ENCODE data around the gene HNF4A.

DNA sequence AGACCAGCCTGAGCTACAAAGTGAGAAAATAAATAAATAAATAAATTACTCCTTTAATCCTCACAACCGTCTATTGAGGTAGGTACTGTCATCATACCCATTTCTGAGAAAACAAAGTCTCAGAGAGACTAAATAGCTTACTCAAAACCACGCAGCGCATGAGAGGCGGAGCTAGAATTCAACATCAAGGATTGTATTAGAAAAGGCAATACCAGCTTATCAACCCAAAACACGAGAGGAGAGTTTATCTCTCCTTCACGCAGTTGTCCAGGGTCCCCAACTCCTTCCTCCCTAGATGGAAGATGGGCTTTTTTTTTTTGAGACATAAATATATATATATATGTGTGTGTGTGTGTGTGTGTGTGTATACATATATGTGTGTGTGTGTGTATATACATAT, 12.2 kb downstream of the HNF4A start:
- TF ChIP-seq, protein P1, sequence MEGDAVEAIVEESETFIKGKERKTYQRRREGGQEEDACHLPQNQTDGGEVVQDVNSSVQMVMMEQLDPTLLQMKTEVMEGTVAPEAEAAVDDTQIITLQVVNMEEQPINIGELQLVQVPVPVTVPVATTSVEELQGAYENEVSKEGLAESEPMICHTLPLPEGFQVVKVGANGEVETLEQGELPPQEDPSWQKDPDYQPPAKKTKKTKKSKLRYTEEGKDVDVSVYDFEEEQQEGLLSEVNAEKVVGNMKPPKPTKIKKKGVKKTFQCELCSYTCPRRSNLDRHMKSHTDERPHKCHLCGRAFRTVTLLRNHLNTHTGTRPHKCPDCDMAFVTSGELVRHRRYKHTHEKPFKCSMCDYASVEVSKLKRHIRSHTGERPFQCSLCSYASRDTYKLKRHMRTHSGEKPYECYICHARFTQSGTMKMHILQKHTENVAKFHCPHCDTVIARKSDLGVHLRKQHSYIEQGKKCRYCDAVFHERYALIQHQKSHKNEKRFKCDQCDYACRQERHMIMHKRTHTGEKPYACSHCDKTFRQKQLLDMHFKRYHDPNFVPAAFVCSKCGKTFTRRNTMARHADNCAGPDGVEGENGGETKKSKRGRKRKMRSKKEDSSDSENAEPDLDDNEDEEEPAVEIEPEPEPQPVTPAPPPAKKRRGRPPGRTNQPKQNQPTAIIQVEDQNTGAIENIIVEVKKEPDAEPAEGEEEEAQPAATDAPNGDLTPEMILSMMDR (conservative IDR thresholded peaks at IDR 0.05; ENCODE audit: low read length) = no peak
- no peak for TF ChIP-seq EZH2phosphoT487 (IDR thresholded peaks at IDR 0.05; ENCODE audit: borderline replicate concordance, low read depth, low read length)

Data from OCI-LY7 (cell line).